Common myeloid progenitor, CD34-positive (primary cell): ENCODE data around the gene GPHA2.

Experiments
- CTCF ChIA-PET: fragments of 350-600 bp; sonication (Branson Sonifier 250); formaldehyde crosslinking; loops from one replicate; lab custom pipeline; 2021; ENCODE audit warnings: antibody characterized with exemption; lab: Charles Lee
- POLR2A ChIA-PET: fragments of 350-600 bp; sonication (Branson Sonifier 250); formaldehyde crosslinking; loops from one replicate; lab custom pipeline; 2021; ENCODE audit warnings: antibody characterized with exemption; lab: Charles Lee
- DNase-seq, 3 donors: peaks; one replicate each; pipeline versions ENCODE4 v3.0.0 to v3.0.0-alpha.2; 2013
- H3K27ac ChIP-seq, 2 experiments: 1 replicate in 1 of 2; 2 replicates in 1 of 2; pipeline ENCODE4 v1.7.0; 2013; ENCODE audit warnings: inconsistent platforms in 2 of 2, low read length in 2 of 2, mild to moderate bottlenecking in 2 of 2, low read depth in 1 of 2, moderate library complexity in 1 of 2; ENCODE audit not compliant: severe bottlenecking in 2 of 2, insufficient read depth in 1 of 2, poor library complexity in 1 of 2
- H3K27me3 ChIP-seq, 5 experiments: replicated peaks in 2 of 5; 1 replicate in 3 of 5; 2 replicates in 2 of 5; pipeline versions ENCODE4 v1.6.1 to v1.7.0; 2013; ENCODE audit warnings: low read length in 4 of 5, mild to moderate bottlenecking in 2 of 5, moderate library complexity in 2 of 5, inconsistent platforms in 1 of 5; ENCODE audit not compliant: insufficient read depth in 5 of 5, control insufficient read depth in 4 of 5
- H3K36me3 ChIP-seq, 4 experiments: 1 replicate in 2 of 4; 2 replicates in 2 of 4; pipeline versions ENCODE4 v1.6.1 to v1.7.0; 2013; ENCODE audit warnings: low read length in 3 of 4, control low read depth in 1 of 4, mild to moderate bottlenecking in 1 of 4; ENCODE audit not compliant: control insufficient read depth in 4 of 4, insufficient read depth in 4 of 4
- H3K4me1 ChIP-seq, 4 experiments: 1 replicate in 3 of 4; 2 replicates in 1 of 4; pipeline versions ENCODE4 v1.6.1 to v1.7.1; 2013; ENCODE audit warnings: low read length in 3 of 4, mild to moderate bottlenecking in 3 of 4, control low read depth in 1 of 4, inconsistent platforms in 1 of 4, moderate library complexity in 1 of 4; ENCODE audit not compliant: control insufficient read depth in 4 of 4, insufficient read depth in 4 of 4; ENCODE audit errors: control extremely low read depth in 1 of 4
- H3K4me3 ChIP-seq, 7 experiments: 1 replicate in 4 of 7; 2 replicates in 3 of 7; pipeline versions ENCODE4 v1.5.1 to v1.7.0; 2013; ENCODE audit warnings: mild to moderate bottlenecking in 7 of 7, low read length in 6 of 7, moderate library complexity in 6 of 7, inconsistent platforms in 2 of 7, low read depth in 2 of 7, control low read depth in 1 of 7; ENCODE audit not compliant: insufficient read depth in 4 of 7, control insufficient read depth in 1 of 7; ENCODE audit errors: extremely low read depth in 1 of 7
- H3K9me3 ChIP-seq, 5 experiments: 1 replicate in 4 of 5; 2 replicates in 1 of 5; pipeline versions ENCODE4 v1.6.1 to v1.7.1; 2013; ENCODE audit warnings: low read length in 4 of 5, mild to moderate bottlenecking in 2 of 5, inconsistent platforms in 1 of 5, low read depth in 1 of 5, moderate library complexity in 1 of 5; ENCODE audit not compliant: control insufficient read depth in 4 of 5, insufficient read depth in 2 of 5; ENCODE audit errors: control extremely low read depth in 1 of 5
- WGBS: methylation state at CpG from one replicate; pipeline ENCODE4 v1.1.5; 2013; ENCODE audit not compliant: insufficient coverage; 5-methylcytosine and 5-hydroxymethylcytosine counted together

The GPHA2 gene

GRCh38 chr11:64923944-64924909 is 11.5 kb downstream of the GPHA2 start, which contains the start of gene PPP2R5B:
PPP2R5B (plus strand) TSS chr11:64924689; CDS start chr11:64925735, 1,046 bp downstream.
- 2% methylated on average over 32 of the region's 47 CpGs for WGBS
- H3K9me3 ChIP-seq: no peaks in the 10 kb centered on the region
- DNase-seq: peak; percentile 88 to 97 (median 96)
- POLR2A ChIA-PET: interaction anchor here (0.6 to 0.9 kb wide), 2 partner anchors 74 to 93 kb away, joined by 3 to 4 read pairs; no protein-coding TSS in a partner anchor
- peaks cover 0 to 2% (median under 1%) of the 10 kb centered on the region in 4 experiments for H3K36me3 ChIP-seq
- H3K4me3 ChIP-seq: peak within 1 kb of the TSS; percentile 52 to 92 (median 78)
- peak within 1 kb of the TSS; percentile 28 to 88 for H3K27ac ChIP-seq
- H3K4me1 ChIP-seq: peaks cover 0 to 27% (median 18%) of the 10 kb centered on the region in 4 experiments
- CTCF ChIA-PET: interaction anchor here (1.0 kb wide), 1 partner anchor 73 kb away, joined by 3 read pairs; the partner anchor contains the start of gene BATF2
- no peaks in the 10 kb centered on the region for H3K27me3 ChIP-seq

GRCh38 chr11:64923151-64923661 is 12.5 kb downstream of the GPHA2 start:
- Histone ChIP-seq H3K36me3 (peaks cover 0 to 2% (median 0%) of the 10 kb centered on the region in 4 experiments), H3K4me3 (peak overlapping the region in 1 of 7 experiments; percentile 86), H3K27ac (no peak overlapping the region), H3K9me3 (no peaks in the 10 kb centered on the region), H3K27me3 (no peaks in the 10 kb centered on the region), H3K4me1 (peaks cover 0 to 37% (median 24%) of the 10 kb centered on the region in 4 experiments)
- no peak for DNase-seq
- ChIA-PET POLR2A (interaction anchor here (0.6 to 0.9 kb wide), 2 partner anchors 75 to 94 kb away, joined by 3 to 4 read pairs; no protein-coding TSS in a partner anchor), CTCF (interaction anchor here (0.6 kb wide), 1 partner anchor 141 kb away, joined by 3 read pairs; no protein-coding TSS in a partner anchor)
- 94% methylated on average over 10 of the region's 11 CpGs for WGBS

GRCh38 chr11:64921384-64921783 is 14.3 kb downstream of the GPHA2 start:
- Histone ChIP-seq H3K36me3 (no peaks in the 10 kb centered on the region), H3K9me3 (no peaks in the 10 kb centered on the region), H3K4me1 (peaks cover 6 to 46% (median 34%) of the 10 kb centered on the region in 4 experiments), H3K27me3 (no peaks in the 10 kb centered on the region), H3K4me3 (no peak overlapping the region), H3K27ac (no peak overlapping the region)
- POLR2A ChIA-PET: no interaction called here
- WGBS: 90% methylated on average over 2 of the region's 3 CpGs
- no peak for DNase-seq
- CTCF ChIA-PET: interaction anchor here (1.4 kb wide), 1 partner anchor 75 kb away, joined by 5 read pairs; the partner anchor contains the start of gene BATF2

- Histone ChIP-seq H3K9me3 (no peaks in the 10 kb centered on the region), H3K4me3 (no peak overlapping the region), H3K36me3 (no peaks in the 10 kb centered on the region), H3K4me1 (peaks cover 6 to 53% (median 39%) of the 10 kb centered on the region in 4 experiments), H3K27ac (no peak overlapping the region), H3K27me3 (no peaks in the 10 kb centered on the region)
- POLR2A ChIA-PET: interaction anchor here (0.6 kb wide), 2 partner anchors 245 to 578 kb away, joined by 3 read pairs; partner anchors contain the start of gene MALAT1
- WGBS: 100% methylated on average over 1 of the region's 2 CpGs
- no peak for DNase-seq
- CTCF ChIA-PET: interaction anchor here (0.8 kb wide), 1 partner anchor 32 kb away, joined by 3 read pairs; no protein-coding TSS in a partner anchor
Measured at GRCh38 chr11:64920124-64920523, 15.6 kb downstream of the GPHA2 start.

GRCh38 chr11:64919627-64920026 is 16.1 kb downstream of the GPHA2 start:
- POLR2A ChIA-PET: interaction anchor here (0.6 to 1.0 kb wide), 3 partner anchors 41 to 579 kb away, joined by 3 to 6 read pairs (median 3); partner anchors contain the start of genes EHD1 and MALAT1
- Histone ChIP-seq H3K36me3 (no peaks in the 10 kb centered on the region), H3K4me1 (peaks cover 6 to 48% (median 35%) of the 10 kb centered on the region in 4 experiments), H3K27ac (no peak overlapping the region), H3K4me3 (no peak overlapping the region), H3K9me3 (no peaks in the 10 kb centered on the region), H3K27me3 (no peaks in the 10 kb centered on the region)
- DNase-seq: no peak
- CTCF ChIA-PET: interaction anchor here (0.6 to 2.4 kb wide), 2 partner anchors 9 to 249 kb away, joined by 3 to 7 read pairs; no protein-coding TSS in a partner anchor
- 95% methylated on average over 5 of the region's 8 CpGs for WGBS

GRCh38 chr11:64918017-64918416 is 17.7 kb downstream of the GPHA2 start:
- H3K4me1 ChIP-seq: peaks cover 6 to 38% (median 27%) of the 10 kb centered on the region in 4 experiments
- CTCF ChIA-PET: interaction anchor here (0.6 to 2.4 kb wide), 8 partner anchors 11 to 300 kb away, joined by 3 to 7 read pairs (median 3); partner anchors contain the start of genes BATF2 and SF1
- H3K27me3 ChIP-seq: no peaks in the 10 kb centered on the region
- H3K36me3 ChIP-seq: peaks cover 2 to 15% (median 12%) of the 10 kb centered on the region in 4 experiments
- DNase-seq: peak; percentile 54 to 61 (median 58)
- WGBS: 12% methylated on average over 4 of the region's 4 CpGs
- POLR2A ChIA-PET: interaction anchor here (0.6 kb wide), 1 partner anchor 247 kb away, joined by 3 read pairs; no protein-coding TSS in a partner anchor
- H3K4me3 ChIP-seq: peak overlapping the region in 6 of 7 experiments; percentile 66 to 99 (median 92)
- H3K27ac ChIP-seq: peak overlapping the region; percentile 1 to 83
- no peaks in the 10 kb centered on the region for H3K9me3 ChIP-seq
